HEK293 (cell line): ENCODE data around the gene ELMO1.

Experiments
- ZNF18 ChIP-seq: fragments of 450-650 bp; formaldehyde crosslinking; IDR thresholded peaks from 2 replicates; pipeline ENCODE4 v1.5.1; 2016; ENCODE audit warnings: missing biosample characterization, missing genetic modification characterization
- ZNF311 ChIP-seq: fragments of 450-650 bp; formaldehyde crosslinking; IDR thresholded peaks from 2 replicates; pipeline ENCODE4 v1.5.1; 2017; ENCODE audit warnings: missing biosample characterization, missing genetic modification characterization, borderline replicate concordance

GRCh38 chr7:37419496-37419895, 29.2 kb downstream of the ELMO1 start:
- TF ChIP-seq ZNF18 (tag by site-specific recombination) (no peak), ZNF311 (tag by site-specific recombination) (no peak)
